ENCODE results near the gene ZDHHC20.
"Not testable (repeated sequence)": the region's sequence is repeated elsewhere in the genome, so short reads cannot be mapped to it uniquely, and the experiment has no call there.

ZDHHC20 gene

DNA sequence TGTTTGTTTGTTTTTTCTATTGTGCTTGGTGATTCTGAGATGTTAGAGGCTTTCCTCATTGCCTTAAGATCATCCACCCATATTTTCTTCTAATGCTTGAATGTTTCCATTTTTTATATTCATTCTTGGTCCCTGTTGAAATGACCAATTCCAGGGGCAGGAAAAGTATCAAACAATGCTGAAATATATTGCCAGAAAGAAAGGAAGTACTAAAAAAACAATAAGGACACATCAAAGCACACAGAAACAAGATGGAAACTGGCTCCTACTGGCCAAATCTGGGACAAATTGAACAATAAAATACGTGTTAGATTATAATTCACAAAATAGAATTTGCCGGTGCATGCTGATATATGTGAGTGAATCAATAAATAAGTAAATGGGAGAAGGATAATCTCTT lies 23.9 kb downstream of the ZDHHC20 start:
- no peak for DNase-seq

DNA sequence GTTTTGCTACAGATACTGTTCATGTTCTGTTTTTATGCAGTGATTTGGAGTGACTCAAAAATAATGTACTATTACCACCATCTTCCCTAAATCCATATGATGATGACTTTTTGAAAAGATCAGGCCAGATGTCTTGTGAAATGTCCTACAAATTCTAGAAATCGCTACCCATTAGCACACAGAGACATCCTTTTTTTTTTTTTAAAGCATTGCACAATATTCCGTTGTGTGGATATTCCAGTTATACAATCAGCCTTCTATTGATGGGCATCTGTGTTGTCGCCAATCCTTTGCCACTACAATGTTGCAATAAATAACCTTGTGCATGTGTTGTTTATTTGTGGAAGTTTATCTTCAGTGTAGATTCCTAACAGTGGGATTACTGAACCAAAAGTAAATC lies 24.5 kb downstream of the ZDHHC20 start:
- peak; percentile 96 for DNase-seq

DNA sequence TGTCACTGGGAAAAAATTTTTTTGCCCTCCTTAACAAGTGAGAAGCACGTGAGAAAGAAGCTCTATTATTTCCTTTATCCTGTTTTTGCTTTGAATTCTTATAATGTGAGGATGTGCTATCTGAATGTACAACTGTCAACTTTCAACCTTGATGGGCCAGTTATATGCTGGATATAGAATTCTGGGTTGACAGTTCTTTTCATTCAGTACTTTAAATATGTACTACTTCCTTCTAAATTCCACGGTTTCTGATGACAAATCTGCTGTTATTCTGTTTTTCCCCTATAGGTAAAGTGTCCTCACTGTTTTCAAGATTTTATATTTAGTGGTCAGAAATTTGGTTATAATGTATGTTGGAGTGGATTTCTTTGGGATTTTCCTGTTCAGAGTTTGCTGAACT lies 29.9 kb downstream of the ZDHHC20 start:
- no peak for DNase-seq

DNA sequence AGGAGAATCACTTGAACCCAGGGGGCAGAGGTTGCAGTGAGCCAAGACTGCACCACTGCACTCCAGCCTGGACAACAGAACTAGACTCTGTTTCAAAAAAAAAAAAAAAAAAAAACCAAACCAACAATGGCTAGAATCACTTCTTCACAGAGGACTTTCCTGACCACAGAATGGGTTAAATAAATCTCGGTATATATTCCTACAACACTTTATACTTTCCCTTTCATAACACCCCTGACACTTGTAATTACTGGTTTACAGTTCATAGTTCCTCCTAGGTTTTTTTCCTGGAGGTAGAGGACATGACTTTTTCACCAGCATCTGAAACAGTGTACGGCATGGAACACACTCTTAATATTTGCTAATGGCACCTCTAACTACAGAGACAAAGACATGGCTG lies 31.4 kb downstream of the ZDHHC20 start:
- DNase-seq: peak; percentile 35

DNA sequence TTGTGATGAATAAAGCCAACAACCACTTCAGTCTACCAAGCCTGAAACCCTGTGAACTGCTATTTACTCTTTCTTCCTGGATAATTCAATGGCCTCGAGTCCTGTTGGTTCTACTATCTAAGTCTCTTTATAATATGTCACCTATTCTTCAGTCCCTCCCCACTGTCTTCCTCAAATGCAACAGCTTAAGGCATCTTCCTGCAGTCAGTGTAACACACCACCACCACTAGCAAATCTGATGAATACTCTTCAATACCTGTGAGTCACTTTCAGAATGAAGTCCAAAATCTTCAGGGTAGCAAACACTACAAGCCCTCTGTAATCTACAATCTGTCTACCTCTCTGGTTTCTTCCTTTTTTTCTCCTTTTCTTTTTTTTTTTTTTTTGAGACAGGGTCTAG lies 32.9 kb downstream of the ZDHHC20 start:
- no peak for DNase-seq

DNA sequence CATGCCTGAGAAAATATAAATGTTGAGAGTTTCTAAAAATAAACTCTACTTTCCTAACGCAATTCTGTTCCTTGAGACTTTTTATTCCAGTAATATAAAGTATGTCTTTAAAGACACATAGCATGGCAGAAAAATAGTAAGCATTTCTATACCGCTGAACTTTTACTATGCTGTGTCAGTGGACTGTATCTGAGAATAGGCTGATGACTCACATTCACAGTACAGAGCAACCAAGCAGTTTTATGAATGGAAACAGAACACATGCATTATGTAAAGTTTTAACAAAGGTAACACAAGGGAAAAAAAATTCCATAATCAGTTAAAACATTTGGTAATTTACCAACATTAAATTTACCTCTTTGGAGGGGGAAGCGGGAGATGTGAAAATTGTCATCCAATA lies 38.4 kb downstream of the ZDHHC20 start:
- no peak for DNase-seq

DNA sequence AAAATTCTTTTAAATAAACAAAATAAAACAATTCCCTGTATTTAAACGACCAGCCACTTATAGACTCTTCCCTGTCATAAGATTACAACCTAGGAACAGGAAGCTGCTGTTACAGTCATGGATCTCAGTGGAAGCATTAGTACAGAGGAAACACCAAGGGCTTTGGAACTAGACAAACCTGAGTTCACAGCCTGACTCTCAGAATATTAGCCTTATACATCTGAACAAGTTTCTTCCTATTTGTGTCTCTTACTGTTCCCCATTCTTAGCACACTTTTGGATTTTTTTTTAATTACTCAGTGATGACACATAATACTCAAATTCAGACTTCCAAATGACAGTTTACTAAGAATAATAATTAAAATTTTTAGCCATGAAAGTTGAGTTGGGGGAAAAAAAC lies 46.1 kb downstream of the ZDHHC20 start:
- DNase-seq: no peak

DNA sequence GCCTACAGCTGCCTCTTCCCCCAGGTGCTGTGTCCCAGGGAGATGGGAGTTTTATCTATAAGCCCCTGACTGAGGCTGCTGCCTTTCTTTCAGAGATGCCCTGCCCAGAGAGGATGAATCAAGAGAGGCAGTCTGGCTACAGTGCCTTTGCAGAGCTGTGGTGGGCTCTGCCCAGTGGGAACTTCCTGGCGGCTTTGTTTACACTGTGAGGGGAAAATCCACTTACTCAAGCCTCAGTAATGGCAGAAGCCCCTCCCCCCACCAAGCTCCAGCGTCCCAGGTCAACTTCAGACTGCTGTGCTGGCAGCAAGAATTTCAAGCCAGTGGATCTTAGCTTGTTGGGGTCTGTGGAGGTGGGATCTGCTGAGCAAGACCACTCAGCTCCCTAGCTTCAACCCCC lies 48.6 kb downstream of the ZDHHC20 start:
- not testable (repeated sequence) for DNase-seq

DNA sequence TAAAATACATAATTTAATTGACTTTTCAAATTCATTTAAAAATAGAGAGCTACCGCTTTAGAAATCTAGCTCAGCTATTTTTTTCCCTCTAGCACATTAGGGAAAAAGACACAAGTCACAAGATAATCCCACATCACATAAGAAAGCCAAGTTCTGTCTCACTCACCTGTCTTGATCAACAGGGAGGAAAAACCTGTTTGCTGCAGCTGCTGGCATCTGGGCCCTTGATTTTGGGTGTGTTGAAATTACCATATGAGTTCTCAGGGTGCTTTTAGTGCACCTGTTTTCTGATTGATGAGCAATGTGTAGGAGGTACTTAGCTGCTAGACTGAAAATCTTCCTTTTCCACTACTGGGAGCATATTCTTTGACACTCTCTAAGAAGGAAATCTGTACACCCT lies 53.8 kb downstream of the ZDHHC20 start:
- DNase-seq: no peak

DNA sequence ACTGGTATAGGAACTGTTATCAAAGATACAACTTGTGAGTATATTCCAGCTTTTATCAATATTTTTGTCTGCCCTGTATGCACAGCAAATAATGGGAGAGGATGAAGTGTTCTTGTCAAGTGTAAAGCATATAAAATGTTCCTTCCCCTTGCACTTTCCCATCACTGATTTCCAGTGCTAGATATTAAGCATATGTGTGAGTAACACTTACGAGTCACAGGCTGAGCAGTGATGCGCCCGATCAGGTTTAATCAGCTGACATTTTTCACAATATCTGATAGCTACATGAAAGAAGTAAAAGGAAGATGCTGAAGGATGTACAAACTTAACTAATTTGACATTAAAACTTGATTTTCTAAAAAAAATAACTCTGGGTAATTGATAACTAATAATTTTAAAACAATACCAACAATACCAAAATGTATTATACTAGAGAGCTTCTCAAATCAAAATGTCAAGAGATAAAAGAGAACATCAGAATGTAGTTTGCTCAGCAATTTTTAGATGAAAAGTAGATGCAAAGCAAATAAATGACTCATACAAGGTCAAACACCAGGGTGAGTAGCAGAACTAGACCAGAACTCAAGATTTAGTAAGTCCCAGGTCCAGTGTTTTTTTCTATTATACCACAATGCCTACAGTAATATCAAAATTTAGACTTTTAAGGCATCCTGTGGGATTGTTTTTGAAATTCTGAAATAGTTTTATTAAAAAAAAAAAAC lies 56.4 kb downstream of the ZDHHC20 start:
- DNase-seq: peak; percentile 55

DNA sequence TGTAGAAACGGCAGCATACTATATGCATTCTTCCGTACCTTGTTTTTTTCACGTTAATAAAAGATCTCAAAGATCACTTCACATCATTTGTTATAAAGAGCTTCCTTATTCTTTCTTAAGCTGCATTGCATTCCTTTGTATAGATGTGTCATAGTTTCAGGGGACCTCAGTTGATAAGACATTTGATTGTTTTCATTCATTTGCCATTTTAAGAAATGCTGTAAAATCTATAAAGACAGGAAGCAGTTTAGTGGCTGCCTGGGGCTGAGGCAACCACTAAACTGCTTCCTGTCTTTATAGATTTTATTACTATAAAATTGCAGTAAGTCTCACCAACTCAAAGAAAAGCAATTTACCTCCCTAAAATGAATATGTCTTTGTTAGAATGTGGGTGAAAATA lies 59.4 kb downstream of the ZDHHC20 start:
- no peak for DNase-seq

DNA sequence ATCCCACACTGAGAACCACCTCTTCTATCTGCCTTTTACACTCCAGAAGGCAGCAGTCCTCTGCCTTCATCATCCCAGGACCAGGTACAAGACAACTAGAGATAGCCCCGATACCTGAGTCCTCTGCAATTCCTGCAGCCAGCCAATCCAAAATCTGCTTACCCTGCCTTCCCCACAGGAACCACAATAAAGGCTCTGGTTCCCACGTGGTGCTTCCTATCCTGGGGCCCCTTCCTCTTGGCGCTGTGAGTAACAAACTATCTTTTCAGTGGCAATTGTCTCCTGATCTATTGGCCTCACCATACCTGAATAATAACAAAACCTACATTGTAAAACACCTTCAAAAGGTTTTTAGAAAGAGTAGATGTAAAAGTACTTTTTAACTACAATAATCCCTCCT lies 63.1 kb downstream of the ZDHHC20 start:
- DNase-seq: no peak

DNA sequence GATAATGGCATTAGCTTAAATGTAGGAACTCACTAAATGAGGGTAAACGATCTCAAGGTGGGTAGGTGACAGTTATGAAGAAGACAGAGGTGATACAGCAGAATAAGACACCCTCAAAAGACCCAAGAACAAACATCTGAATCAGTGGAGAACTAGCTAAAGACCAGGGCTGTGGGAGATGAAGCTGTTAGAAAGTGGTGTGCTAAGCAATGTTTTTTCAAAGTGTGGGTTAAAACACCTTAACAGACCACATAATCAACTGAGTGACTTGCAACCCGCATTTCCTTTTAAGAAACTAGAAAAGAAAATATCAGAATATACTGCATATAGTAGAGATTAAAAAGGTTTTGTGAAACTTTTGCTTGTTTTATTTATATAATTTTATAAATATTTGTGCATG lies 70.0 kb downstream of the ZDHHC20 start:
- no peak for DNase-seq

DNA sequence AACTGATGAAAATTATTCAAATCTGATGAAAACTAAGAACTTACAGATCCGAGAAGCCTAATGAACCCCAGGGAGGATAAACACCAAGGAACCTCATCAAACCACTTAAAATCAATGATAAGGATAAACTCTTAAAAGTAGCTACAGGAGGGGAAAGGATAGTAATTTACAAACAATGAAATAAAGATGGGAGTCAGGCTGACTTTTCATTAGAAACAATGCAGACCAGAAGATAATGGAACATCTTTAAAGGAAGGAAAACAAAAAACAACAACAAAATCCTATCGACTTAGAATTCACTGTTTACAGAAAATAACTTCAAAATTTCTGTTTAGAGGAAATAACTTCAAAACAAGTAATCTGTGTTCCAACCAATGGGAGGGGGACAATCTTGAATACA lies 73.4 kb downstream of the ZDHHC20 start:
- no peak for DNase-seq

DNA sequence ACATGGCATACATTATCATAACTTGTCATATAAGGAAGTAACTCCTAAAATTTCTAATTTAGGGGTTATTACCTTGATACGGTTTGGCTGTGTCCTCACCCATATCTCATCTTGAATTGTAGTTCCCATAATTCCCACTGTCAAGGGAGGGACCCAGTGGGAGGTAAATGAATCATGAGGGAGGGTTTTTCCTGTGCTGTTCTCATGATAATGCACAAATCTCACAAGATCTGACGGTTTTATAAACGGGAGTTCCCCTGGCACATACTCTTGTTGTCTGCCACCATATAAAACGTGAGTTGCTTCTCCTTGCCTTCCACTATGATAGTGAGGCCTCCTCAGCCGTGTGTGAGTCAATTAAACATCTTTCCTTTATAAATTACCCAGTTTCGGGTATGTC lies 76.0 kb downstream of the ZDHHC20 start:
- peak; percentile 3 for DNase-seq

DNA sequence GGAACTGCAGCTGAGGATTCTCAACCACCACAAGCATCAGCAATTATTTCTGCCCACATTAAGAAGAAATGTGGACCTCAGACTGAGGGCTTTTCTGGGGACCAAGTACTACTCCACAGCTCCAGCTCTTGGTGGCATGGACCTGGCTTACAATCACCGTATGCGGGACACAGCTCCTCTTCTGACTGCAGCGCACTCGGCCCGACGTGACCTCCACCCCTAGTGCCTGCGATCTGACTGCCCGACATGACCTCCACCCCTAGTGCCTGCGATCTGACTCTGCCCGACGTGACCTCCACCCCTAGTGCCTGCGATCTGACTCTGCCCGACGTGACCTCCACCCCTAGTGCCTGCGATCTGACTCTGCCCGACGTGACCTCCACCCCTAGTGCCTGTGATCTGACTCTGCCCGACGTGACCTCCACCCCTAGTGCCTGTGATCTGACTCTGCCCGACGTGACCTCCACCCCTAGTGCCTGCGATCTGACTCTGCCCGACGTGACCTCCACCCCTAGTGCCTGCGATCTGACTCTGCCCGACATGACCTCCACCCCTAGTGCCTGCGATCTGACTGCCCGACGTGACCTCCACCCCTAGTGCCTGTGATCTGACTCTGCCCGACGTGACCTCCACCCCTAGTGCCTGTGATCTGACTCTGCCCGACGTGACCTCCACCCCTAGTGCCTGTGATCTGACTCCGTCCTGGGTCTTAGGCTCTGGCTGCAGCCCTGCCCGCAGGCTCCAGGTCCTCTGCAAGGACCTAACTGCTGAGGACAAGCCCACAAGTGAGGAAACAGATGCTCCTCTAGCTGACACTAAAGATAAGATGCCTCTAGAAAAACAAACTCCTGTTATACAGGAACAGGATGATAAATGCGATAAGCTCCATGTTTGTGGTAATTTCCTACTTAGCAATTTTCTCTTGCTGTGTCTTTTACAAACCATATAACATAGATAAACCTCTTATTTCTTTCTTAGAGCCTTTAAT lies 81.8 kb downstream of the ZDHHC20 start:
- DNase-seq: not testable (repeated sequence)

DNA sequence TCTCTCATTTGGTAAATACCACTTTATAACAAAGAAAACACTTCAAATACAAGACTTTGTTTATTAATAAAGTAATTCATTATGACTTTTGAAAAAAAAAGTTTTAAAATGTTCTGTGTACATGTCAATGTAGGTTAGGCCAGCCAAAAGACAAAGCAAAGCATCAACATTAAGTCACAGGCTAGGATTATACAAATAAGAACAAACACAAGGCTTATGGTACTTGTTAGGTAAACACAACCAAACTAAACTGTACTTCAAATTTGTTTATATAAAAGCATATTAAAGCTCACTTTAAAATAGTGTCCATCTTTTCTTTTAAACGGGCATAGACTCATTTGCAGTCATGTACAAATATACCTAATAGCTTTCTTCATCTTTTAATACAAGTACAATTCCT lies 86.6 kb downstream of the ZDHHC20 start:
- DNase-seq: no peak

DNA sequence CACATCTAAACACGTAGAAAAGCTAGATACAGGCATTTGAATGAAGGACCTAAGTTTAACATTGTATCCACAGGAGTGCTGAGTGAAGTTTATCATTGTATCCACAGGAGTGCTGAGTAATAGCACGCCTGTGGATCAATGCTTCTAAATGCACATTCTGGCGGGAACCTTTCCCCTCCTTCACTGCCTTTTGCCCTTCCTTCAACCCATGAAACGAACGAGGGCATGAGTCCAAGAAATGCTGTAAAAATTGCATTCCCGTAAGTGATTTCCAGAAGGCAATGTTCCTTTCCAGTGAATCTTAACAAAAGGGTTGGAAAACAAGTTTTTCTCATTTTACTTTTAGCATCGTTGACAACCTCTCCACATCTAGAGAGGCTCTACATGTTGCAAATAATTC lies 88.1 kb downstream of the ZDHHC20 start:
- DNase-seq: no peak

DNA sequence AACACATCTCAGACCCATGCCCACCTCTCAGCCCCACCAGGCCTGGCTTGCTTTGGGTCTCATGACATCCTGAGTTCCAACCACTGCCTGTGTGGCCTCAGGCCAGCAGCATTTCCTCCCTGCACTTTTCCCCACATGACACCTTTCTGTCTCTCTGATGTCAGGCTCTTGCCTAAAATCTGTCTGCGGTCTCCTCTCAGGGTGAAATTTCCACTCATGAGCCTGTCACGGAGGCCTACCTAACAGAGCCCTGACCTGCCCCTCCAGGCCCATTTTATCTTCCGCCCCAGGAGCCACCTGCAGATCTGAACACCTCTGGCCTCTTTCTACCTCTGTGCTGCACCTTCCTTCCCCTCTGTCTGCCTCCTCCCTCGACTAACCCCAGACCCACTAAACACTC lies 93.5 kb downstream of the ZDHHC20 start:
- DNase-seq: no peak

DNA sequence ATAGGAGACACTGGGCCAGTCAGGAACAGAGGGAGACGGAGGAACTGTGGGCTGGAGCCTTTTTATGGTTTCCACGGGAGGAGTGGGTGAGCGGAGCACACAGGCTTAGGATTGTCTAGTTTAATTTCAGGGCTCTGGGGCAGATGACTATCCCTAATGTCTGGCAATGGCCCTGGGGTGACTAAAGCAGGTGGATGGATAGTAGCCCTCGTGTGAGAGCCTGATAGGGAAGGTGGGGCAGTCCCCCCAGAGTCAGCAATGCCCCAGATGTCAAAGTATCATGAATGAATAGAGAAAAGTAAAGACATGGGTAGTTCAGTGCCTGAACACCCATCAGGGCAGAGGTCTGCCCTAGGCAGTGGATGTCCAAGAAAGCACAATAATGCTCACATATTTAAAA lies 94.2 kb downstream of the ZDHHC20 start:
- no peak for DNase-seq

DNA sequence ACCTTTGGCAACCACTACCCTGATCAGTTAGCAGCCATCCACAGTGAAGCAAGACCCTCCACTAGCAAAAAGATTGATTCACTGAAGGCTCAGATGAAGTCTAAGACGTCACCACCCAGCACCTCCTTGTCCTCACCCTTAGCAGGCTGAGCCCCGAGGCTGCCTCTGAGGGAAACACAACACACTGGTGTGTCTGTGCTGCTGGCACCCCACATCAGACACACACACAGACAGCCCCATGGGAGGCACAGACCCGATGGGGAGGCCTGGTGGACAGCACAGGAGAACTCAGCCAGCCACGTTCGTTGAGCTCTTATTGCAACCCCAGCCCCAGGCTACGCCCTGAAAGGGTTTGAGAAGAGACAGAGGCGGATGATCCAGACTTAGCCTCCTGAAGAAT lies 94.7 kb downstream of the ZDHHC20 start:
- no peak for DNase-seq

DNA sequence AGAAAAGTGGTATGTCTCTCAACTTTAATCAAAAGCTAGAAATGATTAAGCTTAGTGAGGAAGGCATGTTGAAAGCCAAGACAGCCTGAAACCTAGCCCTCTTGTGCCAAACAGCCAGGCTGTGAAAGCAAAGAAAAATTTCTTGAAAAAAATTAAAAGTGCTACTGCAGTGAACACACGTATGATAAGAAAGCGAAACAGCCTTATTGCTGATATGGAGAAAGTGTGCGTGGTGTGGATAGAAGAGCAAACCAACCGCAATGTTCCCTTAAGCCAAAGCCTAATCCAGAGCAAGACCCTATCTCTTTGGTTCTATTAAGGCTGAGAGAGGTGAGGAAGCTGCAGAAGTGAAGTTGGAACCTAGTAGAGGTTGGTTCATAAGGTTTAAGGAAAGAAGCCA lies 96.4 kb downstream of the ZDHHC20 start:
- no peak for DNase-seq

DNA sequence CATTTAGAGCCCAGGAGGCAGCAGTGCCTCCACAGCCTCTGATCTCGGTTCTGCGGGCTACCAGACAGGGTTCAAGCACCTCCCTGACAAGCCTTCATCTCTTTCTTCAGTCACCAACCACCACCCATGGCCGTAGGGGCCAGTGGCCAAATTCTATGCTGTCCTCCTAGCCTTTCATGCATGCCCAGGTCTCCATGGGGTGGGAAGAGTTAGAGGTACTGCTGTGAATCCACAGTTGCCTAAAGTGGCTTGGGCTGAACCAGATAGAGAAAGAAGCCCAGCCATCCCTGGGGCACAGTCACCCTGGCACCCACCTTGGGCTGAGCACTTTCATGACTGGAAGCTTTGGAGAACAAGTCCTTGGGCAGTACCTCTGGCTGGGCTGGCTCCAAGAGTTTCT lies 97.4 kb downstream of the ZDHHC20 start:
- no peak for DNase-seq

DNA sequence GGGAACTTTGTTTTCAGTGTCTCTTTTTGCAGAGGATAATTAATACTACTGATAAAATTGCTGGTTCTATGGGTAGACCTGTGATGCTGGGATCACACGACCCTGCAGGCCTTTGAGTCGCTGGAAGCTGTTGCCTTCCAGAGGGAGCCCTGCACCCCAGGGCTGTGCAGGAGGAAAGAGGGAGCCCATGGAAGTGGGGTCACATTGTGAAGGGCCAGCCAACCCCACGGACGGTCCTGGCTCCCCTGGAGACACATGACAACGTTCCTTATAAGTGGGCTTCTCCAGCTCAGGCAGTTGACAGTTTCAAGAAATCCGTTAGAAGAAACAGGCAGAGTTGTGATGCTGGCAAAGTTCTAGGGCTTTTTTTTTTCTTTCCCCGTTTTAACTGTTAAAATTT lies 98.0 kb downstream of the ZDHHC20 start:
- no peak for DNase-seq
